Measurements from ENCODE around the gene WWTR1. TPM values are rescaled to one million over a fixed set of nuclear protein-coding genes. Genes with fewer than 3 reads are reported as not detected.

WWTR1 gene
- total RNA-seq, 1 donor from 2014 or later, result 42.1 TPM

DNA sequence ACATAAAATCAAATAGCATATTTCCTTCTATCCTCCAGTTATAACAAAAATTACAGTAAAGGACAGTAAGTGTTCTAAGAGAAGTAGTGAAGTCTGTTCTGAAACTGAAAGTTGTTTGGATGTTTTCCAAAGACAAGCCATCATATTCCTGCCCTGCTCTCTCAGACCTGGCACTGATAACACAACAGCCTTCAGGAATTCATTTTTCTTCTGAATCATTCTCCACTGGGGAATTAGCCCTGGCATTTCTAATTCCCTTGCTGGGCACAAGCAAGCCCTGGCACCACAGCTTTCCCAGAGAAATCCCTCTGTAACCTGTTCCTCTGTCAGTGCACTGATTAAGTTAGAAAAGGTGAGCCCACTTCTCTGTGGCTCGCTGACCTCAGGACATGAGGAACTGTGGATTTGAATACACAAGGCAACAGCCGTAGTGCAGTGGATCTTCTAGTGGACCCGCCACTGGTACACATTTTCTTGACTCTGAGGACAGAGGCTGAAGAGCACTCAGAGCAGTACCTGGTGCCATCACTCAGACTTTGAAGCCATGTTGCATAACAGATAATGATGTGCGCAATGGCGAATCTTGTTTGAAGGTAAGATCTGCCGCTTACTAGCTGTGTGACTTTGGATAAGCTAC, 61.6 kb downstream of the WWTR1 start:
- no peak for DNase-seq (ENCODE audit: low read depth)
- Histone ChIP-seq H3K4me3 (ENCODE audit: low read depth, low read length) (no peak overlapping the region), H3K36me3 (ENCODE audit: control insufficient read depth, insufficient read depth, low read length) (no peaks in the 10 kb centered on the region), H3K27me3 (ENCODE audit: control insufficient read depth, insufficient read depth, low read length) (no peaks in the 10 kb centered on the region)
- TF ChIP-seq, protein P1, sequence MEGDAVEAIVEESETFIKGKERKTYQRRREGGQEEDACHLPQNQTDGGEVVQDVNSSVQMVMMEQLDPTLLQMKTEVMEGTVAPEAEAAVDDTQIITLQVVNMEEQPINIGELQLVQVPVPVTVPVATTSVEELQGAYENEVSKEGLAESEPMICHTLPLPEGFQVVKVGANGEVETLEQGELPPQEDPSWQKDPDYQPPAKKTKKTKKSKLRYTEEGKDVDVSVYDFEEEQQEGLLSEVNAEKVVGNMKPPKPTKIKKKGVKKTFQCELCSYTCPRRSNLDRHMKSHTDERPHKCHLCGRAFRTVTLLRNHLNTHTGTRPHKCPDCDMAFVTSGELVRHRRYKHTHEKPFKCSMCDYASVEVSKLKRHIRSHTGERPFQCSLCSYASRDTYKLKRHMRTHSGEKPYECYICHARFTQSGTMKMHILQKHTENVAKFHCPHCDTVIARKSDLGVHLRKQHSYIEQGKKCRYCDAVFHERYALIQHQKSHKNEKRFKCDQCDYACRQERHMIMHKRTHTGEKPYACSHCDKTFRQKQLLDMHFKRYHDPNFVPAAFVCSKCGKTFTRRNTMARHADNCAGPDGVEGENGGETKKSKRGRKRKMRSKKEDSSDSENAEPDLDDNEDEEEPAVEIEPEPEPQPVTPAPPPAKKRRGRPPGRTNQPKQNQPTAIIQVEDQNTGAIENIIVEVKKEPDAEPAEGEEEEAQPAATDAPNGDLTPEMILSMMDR (IDR thresholded peaks at IDR 0.05; ENCODE audit: insufficient read depth, low read length, poor library complexity, severe bottlenecking), result no peak

DNA sequence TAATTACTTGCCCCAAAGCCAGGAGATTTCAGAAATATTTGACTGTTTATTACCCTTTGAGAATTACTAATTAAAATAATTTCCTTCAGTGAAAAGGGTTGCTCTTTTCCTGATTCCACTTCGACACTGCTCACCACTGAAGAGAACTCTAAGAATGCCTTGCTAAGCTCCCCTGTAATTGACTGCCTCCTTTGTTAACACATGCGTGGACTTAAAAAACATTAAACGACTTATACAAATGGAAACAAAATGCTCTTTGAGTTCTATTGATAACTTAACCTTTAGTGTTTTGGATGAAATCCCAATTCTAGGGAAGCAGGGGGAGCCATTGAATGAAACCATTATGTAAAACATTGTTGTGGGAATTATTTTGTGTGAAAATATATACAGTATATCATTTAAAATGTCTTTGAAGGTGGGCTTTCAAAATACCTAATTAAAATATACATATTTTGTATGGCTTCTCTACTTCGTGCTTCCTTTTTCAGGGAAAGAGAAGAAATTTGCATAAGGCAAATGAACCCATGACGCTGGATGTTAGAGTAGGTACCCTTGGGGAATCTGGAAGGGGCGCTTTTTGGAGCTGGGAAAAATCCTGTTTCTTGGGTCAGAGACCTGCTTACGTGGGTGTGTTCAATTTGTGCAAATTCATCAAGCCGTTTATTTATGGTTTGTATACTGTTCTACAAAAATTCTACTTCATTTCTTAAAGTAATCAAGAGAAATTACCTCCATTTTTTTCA, 64.2 kb downstream of the WWTR1 start:
- TF ChIP-seq, protein P1 (IDR thresholded peaks at IDR 0.05; ENCODE audit: insufficient read depth, low read length, poor library complexity, severe bottlenecking), result no peak
- Histone ChIP-seq H3K36me3 (ENCODE audit: control insufficient read depth, insufficient read depth, low read length) (no peaks in the 10 kb centered on the region), H3K4me3 (ENCODE audit: low read depth, low read length) (no peak overlapping the region), H3K27me3 (ENCODE audit: control insufficient read depth, insufficient read depth, low read length) (no peaks in the 10 kb centered on the region)
- no peak for DNase-seq (ENCODE audit: low read depth)

DNA sequence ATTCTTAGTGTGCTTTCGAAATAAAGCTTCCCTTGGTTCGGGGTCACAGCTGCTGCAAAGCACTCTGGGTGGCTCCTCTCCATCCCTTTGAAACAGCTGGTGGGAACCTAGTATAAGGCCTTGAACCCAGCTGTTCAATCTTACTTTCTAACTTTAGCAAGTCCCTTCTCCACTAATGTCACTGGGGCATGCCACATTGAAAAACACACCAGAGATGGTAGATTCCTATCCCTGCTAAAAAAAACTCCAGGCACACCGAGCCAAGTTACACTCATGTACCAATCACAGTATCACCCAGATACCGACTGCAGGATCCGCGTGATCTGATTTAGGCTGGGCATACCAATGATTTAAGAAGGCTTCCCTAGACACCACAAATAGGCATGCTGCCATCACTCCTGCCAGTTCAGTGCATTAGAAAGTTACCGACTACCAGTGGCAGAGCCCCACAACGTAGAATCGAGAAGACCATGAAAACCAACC, 65.0 kb downstream of the WWTR1 start:
- DNase-seq (ENCODE audit: low read depth), result no peak
- no peak overlapping the region for H3K4me3 ChIP-seq (ENCODE audit: low read depth, low read length)
- H3K36me3 ChIP-seq (ENCODE audit: control insufficient read depth, insufficient read depth, low read length), result no peaks in the 10 kb centered on the region
- H3K27me3 ChIP-seq (ENCODE audit: control insufficient read depth, insufficient read depth, low read length), result no peaks in the 10 kb centered on the region
- TF ChIP-seq, protein P1 (IDR thresholded peaks at IDR 0.05; ENCODE audit: insufficient read depth, low read length, poor library complexity, severe bottlenecking), result no peak

DNA sequence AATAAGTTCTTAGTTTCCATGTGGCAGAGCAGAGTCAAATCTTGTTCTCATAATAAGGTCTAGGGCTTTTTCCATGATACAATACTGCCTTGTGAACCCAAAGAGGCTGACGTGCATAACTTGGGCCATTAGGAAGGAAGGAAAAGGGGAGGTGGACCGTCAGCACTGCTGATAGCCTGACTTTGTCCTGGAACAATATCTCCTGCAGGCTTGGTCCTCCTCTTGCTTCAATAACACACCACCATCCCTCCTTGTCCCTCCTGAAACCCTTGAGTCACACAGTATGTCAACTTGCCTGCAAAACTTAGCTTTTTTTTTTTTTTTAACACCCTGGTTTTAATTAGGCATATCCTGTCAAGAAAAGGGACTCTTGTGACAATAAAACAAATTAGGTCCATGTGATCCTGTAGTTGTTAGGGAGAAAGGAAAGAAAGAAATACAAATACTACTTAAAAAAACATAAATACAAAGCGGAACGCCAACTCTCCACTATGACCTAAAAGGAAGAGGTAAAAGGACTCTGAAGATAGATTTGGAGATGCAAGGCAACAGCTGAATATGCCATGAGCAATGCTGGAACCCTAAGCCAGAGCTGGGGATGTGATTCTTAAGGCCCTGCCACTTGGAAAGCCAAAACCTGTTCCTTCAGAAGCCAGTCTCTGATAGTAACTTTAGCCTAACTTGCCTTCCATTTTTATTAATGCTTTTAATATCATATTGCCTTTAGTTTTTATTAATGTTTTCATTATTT, 67.0 kb downstream of the WWTR1 start:
- Histone ChIP-seq H3K27me3 (ENCODE audit: control insufficient read depth, insufficient read depth, low read length) (no peaks in the 10 kb centered on the region), H3K4me3 (ENCODE audit: low read depth, low read length) (no peak overlapping the region), H3K36me3 (ENCODE audit: control insufficient read depth, insufficient read depth, low read length) (no peaks in the 10 kb centered on the region)
- DNase-seq (ENCODE audit: low read depth), result no peak
- TF ChIP-seq, protein P1 (IDR thresholded peaks at IDR 0.05; ENCODE audit: insufficient read depth, low read length, poor library complexity, severe bottlenecking), result no peak

DNA sequence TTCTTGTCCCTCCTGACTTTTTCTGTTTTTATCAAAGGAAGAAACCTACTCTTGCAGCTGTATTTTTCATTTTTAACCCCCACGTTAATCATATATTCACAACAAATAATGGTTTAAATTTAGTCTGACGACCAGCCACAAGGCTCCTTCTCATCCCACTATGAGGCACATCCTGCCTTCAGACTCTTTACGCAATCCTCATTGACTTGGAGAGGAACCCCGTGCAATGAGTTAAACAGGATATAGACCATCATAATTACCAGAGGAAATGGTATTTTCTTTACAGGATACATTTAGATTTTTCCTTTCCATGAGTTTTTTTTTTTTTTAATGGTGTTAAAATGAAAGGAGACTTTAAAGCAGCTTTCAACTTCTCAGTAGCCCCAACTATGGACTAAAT, 68.5 kb downstream of the WWTR1 start:
- Histone ChIP-seq H3K36me3 (ENCODE audit: control insufficient read depth, insufficient read depth, low read length) (no peaks in the 10 kb centered on the region), H3K27me3 (ENCODE audit: control insufficient read depth, insufficient read depth, low read length) (no peaks in the 10 kb centered on the region), H3K4me3 (ENCODE audit: low read depth, low read length) (no peak overlapping the region)
- TF ChIP-seq, protein P1 (IDR thresholded peaks at IDR 0.05; ENCODE audit: insufficient read depth, low read length, poor library complexity, severe bottlenecking), result no peak
- DNase-seq (ENCODE audit: low read depth), result no peak
